22Rv1 (cell line): ENCODE data around the gene ZBTB21.

Source experiments
- H3K27ac ChIP-seq: fragments of 450-650 bp; 2 replicates; pipeline ENCODE4 v1.5.1; 2017
- CTCF ChIP-seq: fragments of 450-650 bp; IDR thresholded peaks from 2 replicates; pipeline ENCODE4 v1.5.1; 2017; ENCODE audit warnings: mild to moderate bottlenecking
- ZFX ChIP-seq: fragments of 450-650 bp; IDR thresholded peaks from 2 replicates; pipeline ENCODE4 v1.6.1; 2017; ENCODE audit warnings: antibody characterized with exemption, borderline replicate concordance

Gene ZBTB21

GRCh38 chr21:42043961-42044360 is 33.8 kb upstream of the ZBTB21 start:
- no peak for TF ChIP-seq CTCF
- no peak for TF ChIP-seq ZFX

GRCh38 chr21:42043201-42043895 is 33.2 kb upstream of the ZBTB21 start:
- H3K27ac ChIP-seq: no peak overlapping the region
- TF ChIP-seq CTCF (no peak), ZFX (no peak)

More at GRCh38 chr21:42043961-42044360, 33.8 kb upstream of the ZBTB21 start:
- no peak overlapping the region for H3K27ac ChIP-seq

DNA sequence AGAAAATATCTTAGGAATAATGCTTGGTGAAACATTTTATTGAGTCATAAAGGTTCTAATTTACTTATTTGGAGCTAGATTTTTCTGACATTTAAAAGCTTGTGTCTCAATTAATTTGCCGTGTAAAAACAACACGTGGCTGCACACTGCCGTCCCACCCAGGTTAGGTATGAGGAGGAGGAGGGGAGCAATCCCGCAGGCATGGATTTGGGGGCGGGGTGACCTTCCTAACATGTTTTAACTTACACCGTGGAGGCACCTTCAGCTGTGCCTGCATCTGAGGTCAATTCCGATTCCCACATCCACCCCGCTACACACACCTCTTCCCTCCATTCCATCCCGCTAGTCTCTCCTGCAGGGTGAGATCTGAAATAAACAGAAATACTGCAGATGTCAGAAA is 32.5 kb upstream of the ZBTB21 start:
- TF ChIP-seq CTCF (no peak), ZFX (no peak)
- no peak overlapping the region for H3K27ac ChIP-seq

GRCh38 chr21:42041711-42042110 is 31.6 kb upstream of the ZBTB21 start:
- H3K27ac ChIP-seq: no peak overlapping the region
- no peak for TF ChIP-seq CTCF
- TF ChIP-seq ZFX: no peak

DNA sequence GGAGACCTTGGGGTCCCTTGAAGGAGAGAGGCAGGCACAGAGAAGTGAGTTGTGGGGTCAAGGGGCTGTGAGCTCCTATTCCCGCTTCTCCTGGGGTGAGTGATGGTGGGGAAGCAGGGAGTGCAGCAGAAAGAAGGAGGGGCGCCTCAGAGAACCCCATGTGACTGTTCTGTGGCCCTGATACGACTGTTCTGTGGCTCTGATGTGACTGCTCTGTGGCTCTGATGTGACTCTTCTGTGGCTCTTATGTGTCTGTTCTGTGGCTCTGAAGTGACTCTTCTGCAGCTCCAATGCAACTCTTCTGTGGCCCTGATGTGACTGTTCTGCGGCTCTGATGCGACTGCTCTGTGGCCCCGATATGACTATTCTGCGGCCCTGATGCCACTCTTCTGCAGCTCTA is 31.1 kb upstream of the ZBTB21 start:
- H3K27ac ChIP-seq: no peak overlapping the region
- TF ChIP-seq CTCF: no peak
- TF ChIP-seq ZFX: no peak

DNA sequence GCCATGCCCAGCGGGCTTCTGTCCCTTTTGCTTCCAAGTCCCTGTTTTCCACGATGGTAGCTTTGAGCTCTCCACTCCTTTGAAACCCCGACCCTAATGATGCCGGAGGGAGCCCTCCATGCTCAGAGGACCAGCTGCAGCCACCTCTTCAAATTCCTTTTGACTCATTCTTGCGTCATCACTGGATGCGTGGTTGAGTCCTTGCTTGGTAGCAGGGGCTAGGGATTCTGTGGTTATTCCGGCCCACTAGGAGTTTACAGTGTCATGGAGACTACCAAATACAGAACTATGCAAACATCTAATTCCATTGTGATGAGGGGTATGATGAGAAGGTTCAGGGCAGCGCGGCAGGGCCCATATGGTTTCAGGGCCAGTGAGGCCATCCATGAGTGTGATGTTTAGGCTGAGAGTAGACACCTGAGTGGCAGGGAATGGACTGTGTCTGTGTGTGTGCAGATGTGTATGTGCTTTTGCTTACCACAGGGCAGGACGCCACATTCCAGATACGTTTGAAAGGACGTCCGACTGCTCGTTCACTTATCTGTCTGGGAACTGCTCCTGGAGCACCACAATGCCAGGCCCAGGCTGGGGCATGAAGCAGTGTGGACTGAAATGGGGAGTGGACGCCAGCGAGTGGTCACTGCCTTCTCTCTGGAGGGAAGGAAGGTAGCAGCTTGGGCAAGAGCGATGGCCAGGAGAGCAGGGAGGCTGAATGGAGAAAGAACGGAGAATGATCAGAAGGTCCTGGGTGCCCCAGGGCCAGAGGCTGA is 30.4 kb upstream of the ZBTB21 start:
- TF ChIP-seq CTCF (no peak), ZFX (no peak)
- H3K27ac ChIP-seq: no peak overlapping the region

DNA sequence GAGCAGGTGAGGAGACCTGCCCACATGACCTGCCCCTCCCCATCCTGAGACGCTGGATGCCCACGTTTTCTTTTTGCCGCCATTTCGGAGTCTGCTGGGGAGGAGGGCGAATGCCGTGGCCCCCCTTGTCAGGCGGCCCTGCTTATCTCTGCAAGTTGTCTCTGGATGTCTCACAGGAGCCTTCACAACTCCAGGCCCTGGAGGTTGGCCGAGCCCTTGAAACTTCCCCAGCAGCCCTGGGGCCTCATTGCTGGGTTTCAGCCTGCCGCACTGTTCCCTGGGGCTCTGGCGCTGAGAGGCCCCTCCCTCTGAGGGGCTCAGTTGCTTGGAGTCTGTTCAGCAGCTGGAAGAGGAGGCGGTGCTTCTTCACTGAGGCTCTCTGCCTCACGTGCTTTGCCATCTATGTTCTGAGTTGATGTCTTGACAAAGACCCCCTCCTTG is 29.8 kb upstream of the ZBTB21 start:
- TF ChIP-seq CTCF (no peak), ZFX (no peak)
- H3K27ac ChIP-seq: no peak overlapping the region
